ENCODE results near the gene FOXP1. TPM values are rescaled to one million over a fixed set of nuclear protein-coding genes. Genes with fewer than 3 reads are reported as not detected.

Gene FOXP1
- total RNA-seq, 1 experiment from 2014 or later = 334 TPM

DNA sequence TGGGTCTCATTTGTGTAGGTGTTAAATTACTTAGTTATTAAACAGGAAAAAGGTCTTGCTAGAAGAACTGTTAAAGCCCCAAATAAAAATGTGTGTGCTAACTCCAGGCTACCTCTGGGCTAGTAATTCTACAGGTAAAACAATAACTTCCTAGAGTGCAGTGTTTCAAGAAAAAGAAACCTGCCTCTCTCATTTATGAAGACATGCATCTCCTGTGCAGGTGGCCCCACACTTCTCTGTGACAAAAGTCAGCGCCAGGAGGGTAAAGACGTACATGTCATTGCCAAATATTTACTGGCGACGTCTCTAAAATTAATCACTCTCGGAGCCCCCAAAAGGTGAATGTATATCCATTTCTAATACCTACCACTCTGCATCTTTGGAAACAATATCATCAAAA is 131.7 kb downstream of the FOXP1 start:
- Histone ChIP-seq H3K36me3 (ENCODE audit: insufficient read depth, low read length) (no peaks in the 10 kb centered on the region), H3K27ac (ENCODE audit: low read length) (peak overlapping the region; percentile 99), H2AFZ (ENCODE audit: low read length) (no peak overlapping the region), H3K9me2 (replicated peaks; ENCODE audit: insufficient read depth, low read length) (no peaks in the 10 kb centered on the region), H3K79me2 (ENCODE audit: low read length) (peaks cover 100% of the 10 kb centered on the region), H3K4me2 (ENCODE audit: low read depth, low read length, poor library complexity, severe bottlenecking) (peak overlapping the region; percentile 81), H3K9me3 (ENCODE audit: low read length) (no peaks in the 10 kb centered on the region), H3K4me3 (ENCODE audit: low read length) (peak overlapping the region; percentile 8; the same call in 1 of the 2 replicates), H3K27me3 (ENCODE audit: low read length) (no peaks in the 10 kb centered on the region), H3K9ac (ENCODE audit: low read length) (peak overlapping the region; percentile 69), H4K20me1 (ENCODE audit: insufficient read depth, low read depth, low read length) (no peaks in the 10 kb centered on the region), H3K4me1 (ENCODE audit: low read length) (peaks cover 100% of the 10 kb centered on the region)
- no peak for DNase-seq

DNA sequence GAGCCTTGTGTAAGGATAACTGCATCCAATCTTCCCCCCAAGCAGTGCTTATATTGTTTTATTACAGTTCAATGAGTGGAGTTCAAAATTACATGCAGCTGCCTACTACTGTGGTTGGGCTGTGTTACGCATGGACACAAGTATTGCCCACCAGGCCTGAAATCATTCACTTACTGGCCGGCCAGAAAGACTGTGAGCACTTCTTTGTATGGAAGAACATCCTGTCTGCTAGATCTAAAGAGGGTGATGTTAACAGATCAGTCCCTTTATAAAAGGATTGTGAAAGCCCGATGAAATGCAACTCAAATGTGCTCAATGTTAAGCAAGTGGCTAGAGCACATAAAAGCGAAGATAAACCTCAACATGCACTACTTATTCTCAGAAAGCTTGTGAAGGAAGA is 132.5 kb downstream of the FOXP1 start:
- peak overlapping the region; percentile 81 for H3K4me2 ChIP-seq (ENCODE audit: low read depth, low read length, poor library complexity, severe bottlenecking)
- no peaks in the 10 kb centered on the region for H4K20me1 ChIP-seq (ENCODE audit: insufficient read depth, low read depth, low read length)
- no peak for DNase-seq
- H3K27me3 ChIP-seq (ENCODE audit: low read length) = no peaks in the 10 kb centered on the region
- peak overlapping the region; percentile 99 for H3K27ac ChIP-seq (ENCODE audit: low read length)
- peak overlapping the region; percentile 40 for H3K9ac ChIP-seq (ENCODE audit: low read length)
- no peak overlapping the region for H3K4me3 ChIP-seq (ENCODE audit: low read length)
- no peaks in the 10 kb centered on the region for H3K9me3 ChIP-seq (ENCODE audit: low read length)
- H3K36me3 ChIP-seq (ENCODE audit: insufficient read depth, low read length) = no peaks in the 10 kb centered on the region
- peaks cover 100% of the 10 kb centered on the region for H3K79me2 ChIP-seq (ENCODE audit: low read length)
- no peaks in the 10 kb centered on the region for H3K9me2 ChIP-seq (replicated peaks; ENCODE audit: insufficient read depth, low read length)
- H3K4me1 ChIP-seq (ENCODE audit: low read length) = peaks cover 100% of the 10 kb centered on the region
- no peak overlapping the region for H2AFZ ChIP-seq (ENCODE audit: low read length)

DNA sequence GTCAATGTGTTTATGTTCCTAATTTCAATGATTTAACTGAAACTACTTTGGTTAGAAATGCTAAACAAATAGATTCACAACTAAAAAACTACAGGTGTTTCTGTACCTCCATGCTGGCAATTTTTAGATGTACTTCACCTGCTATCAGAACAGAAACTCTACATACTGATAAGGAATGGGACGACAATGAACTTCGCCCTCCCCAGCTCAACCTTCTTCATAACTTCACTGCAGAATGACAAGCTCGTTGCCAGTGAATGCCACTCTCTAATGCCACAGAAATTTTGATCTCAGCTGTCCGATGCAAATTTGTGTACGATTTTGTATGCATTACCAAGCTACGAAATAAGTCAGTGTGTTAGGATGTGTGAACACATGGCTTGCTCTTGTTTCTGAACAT is 133.4 kb downstream of the FOXP1 start:
- H3K27ac ChIP-seq (ENCODE audit: low read length) = peak overlapping the region; percentile 99
- peaks cover 99% of the 10 kb centered on the region for H3K4me1 ChIP-seq (ENCODE audit: low read length)
- H3K4me2 ChIP-seq (ENCODE audit: low read depth, low read length, poor library complexity, severe bottlenecking) = peak overlapping the region; percentile 81
- peak; percentile 54 for DNase-seq
- peaks cover 93% of the 10 kb centered on the region for H3K79me2 ChIP-seq (ENCODE audit: low read length)
- no peak overlapping the region for H2AFZ ChIP-seq (ENCODE audit: low read length)
- H3K9me2 ChIP-seq (replicated peaks; ENCODE audit: insufficient read depth, low read length) = no peaks in the 10 kb centered on the region
- H3K9ac ChIP-seq (ENCODE audit: low read length) = peak overlapping the region; percentile 17
- H3K4me3 ChIP-seq (ENCODE audit: low read length) = no peak overlapping the region; the same call in 1 of the 2 replicates
- H3K36me3 ChIP-seq (ENCODE audit: insufficient read depth, low read length) = no peaks in the 10 kb centered on the region
- H3K9me3 ChIP-seq (ENCODE audit: low read length) = no peaks in the 10 kb centered on the region
- H3K27me3 ChIP-seq (ENCODE audit: low read length) = no peaks in the 10 kb centered on the region
- no peaks in the 10 kb centered on the region for H4K20me1 ChIP-seq (ENCODE audit: insufficient read depth, low read depth, low read length)

DNA sequence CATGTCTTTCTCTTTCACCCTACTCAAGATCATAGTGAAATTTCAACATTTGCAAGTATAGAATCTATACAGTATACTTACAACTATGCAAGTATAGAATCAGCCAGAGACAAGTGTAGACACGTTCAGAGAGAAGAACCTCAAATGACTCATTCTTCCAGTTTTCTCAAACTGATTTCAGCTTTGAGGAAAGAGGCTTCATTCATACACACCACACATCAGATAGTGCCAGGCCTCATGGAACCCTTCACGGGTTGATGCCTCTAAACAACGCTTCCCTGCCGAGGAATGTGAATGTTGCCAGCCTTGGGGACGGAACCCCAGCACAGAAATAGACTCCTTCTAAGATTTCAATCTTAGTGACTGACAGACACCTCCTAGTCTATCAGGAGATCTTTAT is 135.7 kb downstream of the FOXP1 start:
- H3K9me2 ChIP-seq (replicated peaks; ENCODE audit: insufficient read depth, low read length) = no peaks in the 10 kb centered on the region
- H3K4me2 ChIP-seq (ENCODE audit: low read depth, low read length, poor library complexity, severe bottlenecking) = no peak overlapping the region
- no peaks in the 10 kb centered on the region for H3K9me3 ChIP-seq (ENCODE audit: low read length)
- H3K36me3 ChIP-seq (ENCODE audit: insufficient read depth, low read length) = no peaks in the 10 kb centered on the region
- no peak for DNase-seq
- peak overlapping the region; percentile 2; the same call in 1 of the 2 replicates for H3K9ac ChIP-seq (ENCODE audit: low read length)
- H4K20me1 ChIP-seq (ENCODE audit: insufficient read depth, low read depth, low read length) = no peaks in the 10 kb centered on the region
- peaks cover 99% of the 10 kb centered on the region for H3K4me1 ChIP-seq (ENCODE audit: low read length)
- H3K27ac ChIP-seq (ENCODE audit: low read length) = peak overlapping the region; percentile 99
- H3K4me3 ChIP-seq (ENCODE audit: low read length) = no peak overlapping the region
- no peaks in the 10 kb centered on the region for H3K27me3 ChIP-seq (ENCODE audit: low read length)
- H2AFZ ChIP-seq (ENCODE audit: low read length) = no peak overlapping the region
- H3K79me2 ChIP-seq (ENCODE audit: low read length) = peaks cover 77% of the 10 kb centered on the region

DNA sequence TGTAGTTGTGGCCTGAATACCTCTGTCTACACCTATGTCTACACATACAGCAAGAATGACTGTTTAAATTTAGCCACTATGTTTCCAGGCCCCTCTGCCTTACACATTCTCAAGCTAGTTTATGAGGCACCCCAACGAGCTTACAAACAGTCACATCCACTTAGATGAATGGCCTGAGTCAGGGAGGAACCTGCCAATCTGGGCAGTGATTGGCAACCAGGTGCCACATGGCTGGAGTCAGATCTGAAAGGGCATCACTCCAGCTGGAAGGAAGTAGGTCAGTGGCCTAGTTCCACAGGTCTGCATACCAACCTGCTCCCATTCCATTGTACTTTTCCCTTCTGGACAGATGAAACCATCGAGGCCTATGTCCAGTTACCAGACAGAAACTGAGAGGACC is 136.3 kb downstream of the FOXP1 start:
- Histone ChIP-seq H3K27me3 (ENCODE audit: low read length) (no peaks in the 10 kb centered on the region), H3K27ac (ENCODE audit: low read length) (peak overlapping the region; percentile 99), H3K9me2 (replicated peaks; ENCODE audit: insufficient read depth, low read length) (no peaks in the 10 kb centered on the region), H3K4me1 (ENCODE audit: low read length) (peaks cover 99% of the 10 kb centered on the region), H3K9me3 (ENCODE audit: low read length) (no peaks in the 10 kb centered on the region), H3K79me2 (ENCODE audit: low read length) (peaks cover 75% of the 10 kb centered on the region), H2AFZ (ENCODE audit: low read length) (no peak overlapping the region), H3K4me3 (ENCODE audit: low read length) (no peak overlapping the region), H3K36me3 (ENCODE audit: insufficient read depth, low read length) (no peaks in the 10 kb centered on the region), H3K4me2 (ENCODE audit: low read depth, low read length, poor library complexity, severe bottlenecking) (no peak overlapping the region), H4K20me1 (ENCODE audit: insufficient read depth, low read depth, low read length) (no peaks in the 10 kb centered on the region), H3K9ac (ENCODE audit: low read length) (no peak overlapping the region)
- no peak for DNase-seq

DNA sequence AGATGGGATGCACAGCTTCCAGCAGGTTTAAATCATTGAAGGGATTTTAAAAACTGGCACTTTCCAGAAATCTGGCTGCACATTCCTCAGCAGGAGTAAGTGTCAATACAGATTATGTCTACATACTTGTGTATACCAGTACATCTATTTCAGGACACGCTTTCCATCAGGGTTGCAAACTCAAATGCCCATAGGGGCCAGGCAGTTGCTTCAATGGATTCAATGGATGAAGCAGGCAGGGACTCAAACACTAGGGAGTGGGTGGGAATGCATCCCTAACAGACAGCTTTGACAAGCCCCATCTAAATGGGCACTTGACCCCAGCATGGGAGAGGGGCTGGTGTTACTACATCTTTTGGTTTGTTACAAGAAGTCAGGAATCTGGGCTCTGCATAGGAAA is 136.8 kb downstream of the FOXP1 start:
- H2AFZ ChIP-seq (ENCODE audit: low read length) = no peak overlapping the region
- H3K36me3 ChIP-seq (ENCODE audit: insufficient read depth, low read length) = no peaks in the 10 kb centered on the region
- H3K27me3 ChIP-seq (ENCODE audit: low read length) = no peaks in the 10 kb centered on the region
- H3K4me2 ChIP-seq (ENCODE audit: low read depth, low read length, poor library complexity, severe bottlenecking) = no peak overlapping the region
- peaks cover 74% of the 10 kb centered on the region for H3K79me2 ChIP-seq (ENCODE audit: low read length)
- no peaks in the 10 kb centered on the region for H3K9me2 ChIP-seq (replicated peaks; ENCODE audit: insufficient read depth, low read length)
- H3K4me1 ChIP-seq (ENCODE audit: low read length) = peaks cover 99% of the 10 kb centered on the region
- H4K20me1 ChIP-seq (ENCODE audit: insufficient read depth, low read depth, low read length) = no peaks in the 10 kb centered on the region
- no peaks in the 10 kb centered on the region for H3K9me3 ChIP-seq (ENCODE audit: low read length)
- H3K9ac ChIP-seq (ENCODE audit: low read length) = no peak overlapping the region
- H3K27ac ChIP-seq (ENCODE audit: low read length) = peak overlapping the region; percentile 99
- no peak overlapping the region for H3K4me3 ChIP-seq (ENCODE audit: low read length)
- DNase-seq = no peak

DNA sequence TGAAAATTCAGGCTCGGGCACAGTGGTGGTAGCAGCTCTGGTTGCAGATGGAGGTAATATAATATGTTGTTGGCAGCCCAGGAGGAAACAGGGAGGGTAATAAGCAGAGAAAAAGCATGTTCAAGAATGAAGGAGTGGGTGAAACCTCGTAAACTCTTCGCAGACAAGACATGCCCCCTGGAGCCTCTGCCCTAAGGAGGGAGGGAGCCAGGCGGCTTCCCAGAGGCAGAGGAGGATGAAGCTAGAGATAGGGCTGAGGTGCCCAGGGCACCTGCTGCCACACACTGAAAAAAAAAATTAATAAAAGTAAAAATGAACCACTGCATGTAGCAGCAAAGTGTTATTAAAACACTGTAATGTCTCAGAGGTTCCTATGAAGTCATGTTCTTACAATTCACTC is 137.3 kb downstream of the FOXP1 start:
- no peaks in the 10 kb centered on the region for H3K27me3 ChIP-seq (ENCODE audit: low read length)
- no peaks in the 10 kb centered on the region for H3K9me3 ChIP-seq (ENCODE audit: low read length)
- H4K20me1 ChIP-seq (ENCODE audit: insufficient read depth, low read depth, low read length) = no peaks in the 10 kb centered on the region
- H3K36me3 ChIP-seq (ENCODE audit: insufficient read depth, low read length) = no peaks in the 10 kb centered on the region
- H3K9me2 ChIP-seq (replicated peaks; ENCODE audit: insufficient read depth, low read length) = no peaks in the 10 kb centered on the region
- peaks cover 74% of the 10 kb centered on the region for H3K79me2 ChIP-seq (ENCODE audit: low read length)
- no peak overlapping the region for H3K9ac ChIP-seq (ENCODE audit: low read length)
- no peak overlapping the region for H3K4me2 ChIP-seq (ENCODE audit: low read depth, low read length, poor library complexity, severe bottlenecking)
- no peak for DNase-seq
- peak overlapping the region; percentile 99 for H3K27ac ChIP-seq (ENCODE audit: low read length)
- H3K4me1 ChIP-seq (ENCODE audit: low read length) = peaks cover 99% of the 10 kb centered on the region
- H3K4me3 ChIP-seq (ENCODE audit: low read length) = no peak overlapping the region
- H2AFZ ChIP-seq (ENCODE audit: low read length) = no peak overlapping the region

DNA sequence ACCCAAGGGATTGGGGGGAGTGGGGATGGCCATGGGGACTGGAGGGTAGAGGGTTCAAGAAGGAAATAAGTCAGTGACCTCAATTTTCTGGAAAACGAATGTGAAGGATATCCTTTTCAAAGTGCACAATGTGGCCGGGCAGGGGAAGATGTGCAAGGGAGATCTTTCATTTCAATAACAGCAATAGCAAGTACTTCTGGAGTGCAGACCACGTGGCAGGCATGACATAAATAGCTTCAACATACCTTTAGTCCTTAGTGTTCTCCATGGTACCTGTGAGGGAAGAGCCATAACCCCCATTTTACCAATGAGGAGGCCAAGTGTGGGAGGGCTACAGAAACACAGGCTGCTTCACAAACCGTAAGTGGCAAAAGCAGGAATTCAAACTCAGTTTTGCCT is 138.7 kb downstream of the FOXP1 start:
- no peaks in the 10 kb centered on the region for H3K9me2 ChIP-seq (replicated peaks; ENCODE audit: insufficient read depth, low read length)
- peaks cover 74% of the 10 kb centered on the region for H3K79me2 ChIP-seq (ENCODE audit: low read length)
- H3K27ac ChIP-seq (ENCODE audit: low read length) = peak overlapping the region; percentile 99
- peak overlapping the region; percentile 24 for H3K4me3 ChIP-seq (ENCODE audit: low read length)
- peak; percentile 68 for DNase-seq
- peak overlapping the region; percentile 72 for H3K9ac ChIP-seq (ENCODE audit: low read length)
- H3K36me3 ChIP-seq (ENCODE audit: insufficient read depth, low read length) = no peaks in the 10 kb centered on the region
- peak overlapping the region; percentile 84 for H3K4me2 ChIP-seq (ENCODE audit: low read depth, low read length, poor library complexity, severe bottlenecking)
- H3K9me3 ChIP-seq (ENCODE audit: low read length) = no peaks in the 10 kb centered on the region
- H3K27me3 ChIP-seq (ENCODE audit: low read length) = no peaks in the 10 kb centered on the region
- H2AFZ ChIP-seq (ENCODE audit: low read length) = no peak overlapping the region
- peaks cover 99% of the 10 kb centered on the region for H3K4me1 ChIP-seq (ENCODE audit: low read length)
- H4K20me1 ChIP-seq (ENCODE audit: insufficient read depth, low read depth, low read length) = no peaks in the 10 kb centered on the region
